Kasumi-1 (cell line): ENCODE results near the gene CNKSR1.

ENCODE experiments used
- DNase-seq, 2 experiments: peaks; one replicate each; lab custom pipeline; 2025; lab: John Stamatoyannopoulos, UW

The CNKSR1 gene, protein sequence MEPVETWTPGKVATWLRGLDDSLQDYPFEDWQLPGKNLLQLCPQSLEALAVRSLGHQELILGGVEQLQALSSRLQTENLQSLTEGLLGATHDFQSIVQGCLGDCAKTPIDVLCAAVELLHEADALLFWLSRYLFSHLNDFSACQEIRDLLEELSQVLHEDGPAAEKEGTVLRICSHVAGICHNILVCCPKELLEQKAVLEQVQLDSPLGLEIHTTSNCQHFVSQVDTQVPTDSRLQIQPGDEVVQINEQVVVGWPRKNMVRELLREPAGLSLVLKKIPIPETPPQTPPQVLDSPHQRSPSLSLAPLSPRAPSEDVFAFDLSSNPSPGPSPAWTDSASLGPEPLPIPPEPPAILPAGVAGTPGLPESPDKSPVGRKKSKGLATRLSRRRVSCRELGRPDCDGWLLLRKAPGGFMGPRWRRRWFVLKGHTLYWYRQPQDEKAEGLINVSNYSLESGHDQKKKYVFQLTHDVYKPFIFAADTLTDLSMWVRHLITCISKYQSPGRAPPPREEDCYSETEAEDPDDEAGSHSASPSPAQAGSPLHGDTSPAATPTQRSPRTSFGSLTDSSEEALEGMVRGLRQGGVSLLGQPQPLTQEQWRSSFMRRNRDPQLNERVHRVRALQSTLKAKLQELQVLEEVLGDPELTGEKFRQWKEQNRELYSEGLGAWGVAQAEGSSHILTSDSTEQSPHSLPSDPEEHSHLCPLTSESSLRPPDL

DNA sequence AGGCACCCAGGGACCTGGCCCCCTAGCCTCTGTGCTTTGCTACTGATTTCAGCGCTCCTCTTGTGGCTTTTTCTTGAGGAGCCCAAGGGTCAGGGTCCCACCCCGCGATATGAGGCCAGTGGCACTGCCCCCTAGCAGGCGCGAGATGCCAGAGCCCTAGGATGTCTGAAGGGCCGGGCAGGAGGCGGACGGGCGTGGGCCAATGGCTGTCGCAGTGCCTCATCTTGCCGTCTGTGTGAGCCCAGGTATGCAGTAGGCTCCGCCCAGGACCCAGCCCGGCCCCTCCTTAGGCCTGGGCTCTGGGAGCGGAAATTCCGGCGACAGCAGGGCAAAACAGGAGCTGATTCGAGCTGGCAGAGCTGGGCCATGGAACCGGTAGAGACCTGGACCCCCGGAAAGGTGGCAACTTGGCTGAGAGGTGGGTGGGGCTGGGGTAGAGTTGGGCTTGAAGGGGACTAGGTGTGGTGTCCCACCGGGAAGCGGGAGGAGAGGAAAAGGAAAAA, at the start of gene CNKSR1:
Gene CNKSR1 (plus strand): TSS at position 310 of the 503 bp plus-strand sequence. CDS start 57 bp downstream, at position 367.
- DNase-seq: no peak

DNA sequence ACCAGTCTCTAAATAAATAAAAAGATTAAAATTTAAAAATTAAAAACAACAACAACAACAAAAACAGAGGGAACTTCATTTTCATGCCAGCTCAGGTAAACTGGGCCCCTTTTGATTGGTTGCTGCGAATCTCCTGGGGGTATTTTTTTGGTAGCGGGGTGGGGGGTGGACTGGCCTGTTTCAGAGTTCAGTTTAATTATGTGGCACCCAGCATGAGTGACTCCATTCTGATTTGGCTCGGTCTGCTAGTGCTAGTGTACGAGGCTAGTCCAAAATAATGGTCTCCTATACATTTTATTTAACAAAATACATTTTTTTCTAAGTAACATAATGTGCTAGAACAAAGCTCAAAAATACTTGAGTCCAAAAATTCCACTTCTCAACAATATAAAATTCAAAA, 47.5 kb upstream of the CNKSR1 start:
- no peak for DNase-seq

DNA sequence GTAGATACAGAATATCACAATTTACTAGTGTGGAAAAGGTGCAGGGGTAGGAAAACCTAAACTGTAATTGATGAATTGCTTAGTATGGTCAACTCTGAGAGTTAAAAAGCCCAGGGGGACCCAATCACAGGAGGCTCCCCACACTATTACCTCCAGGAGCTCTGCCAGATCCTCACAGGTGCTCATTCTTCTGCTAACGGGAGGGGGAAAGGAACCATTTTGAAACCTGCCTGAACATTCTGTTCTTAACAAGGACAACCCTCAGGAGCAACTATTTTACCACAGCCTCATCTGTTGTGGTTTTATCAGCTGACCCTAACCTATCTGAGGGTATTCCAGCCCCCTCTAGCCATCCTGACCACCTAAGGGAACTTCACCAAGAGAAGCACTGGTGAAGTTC, 46.6 kb upstream of the CNKSR1 start:
- DNase-seq: no peak

DNA sequence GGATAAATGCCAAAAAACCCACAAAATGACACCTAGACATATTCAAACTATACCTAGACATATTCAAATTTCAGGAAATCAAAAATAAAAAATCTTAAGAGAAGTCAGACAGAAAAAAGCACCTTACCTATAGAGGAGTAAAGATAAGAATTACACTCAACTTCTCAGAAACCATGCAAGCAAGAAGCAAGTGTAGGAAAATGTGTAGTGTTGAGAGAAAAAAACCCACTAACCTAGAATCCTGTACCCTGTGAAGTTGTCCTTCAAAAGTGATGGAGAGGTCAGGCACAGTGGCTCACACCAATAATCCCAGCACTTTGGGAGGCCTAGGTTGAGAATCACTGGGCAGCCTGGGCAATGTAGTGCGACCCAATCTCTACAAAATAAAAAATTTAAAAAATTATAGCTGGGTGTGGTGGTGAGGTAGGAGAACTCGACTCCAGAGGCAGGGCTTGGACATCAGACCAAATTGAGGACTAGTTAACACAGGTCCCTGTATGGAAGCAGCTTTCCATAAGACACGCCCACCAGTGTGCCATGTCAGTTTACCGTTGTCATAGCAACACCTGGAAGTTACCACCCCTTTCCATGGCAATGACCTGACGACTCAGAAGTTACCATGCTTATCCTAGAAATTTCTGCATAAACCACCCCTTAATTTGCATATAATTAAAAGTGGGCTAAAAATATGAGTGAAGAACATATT, 45.0 kb upstream of the CNKSR1 start:
- DNase-seq: no peak

DNA sequence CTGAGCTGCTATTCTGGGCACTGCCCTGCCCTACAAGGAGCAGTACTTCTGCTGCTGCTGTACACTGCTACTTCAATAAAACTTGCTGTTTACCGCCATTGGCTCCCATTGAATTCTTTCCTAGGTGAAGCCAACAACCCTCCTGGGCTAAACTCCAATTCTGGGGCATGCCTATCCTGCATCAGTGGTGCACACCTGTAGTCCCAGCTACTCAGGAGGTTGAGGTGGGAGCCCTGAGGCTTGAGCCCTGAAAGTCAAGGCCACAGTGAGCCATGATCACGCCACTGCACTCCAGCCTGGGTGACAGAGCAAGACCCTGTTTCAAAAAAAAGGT, 44.5 kb upstream of the CNKSR1 start:
- DNase-seq: no peak

DNA sequence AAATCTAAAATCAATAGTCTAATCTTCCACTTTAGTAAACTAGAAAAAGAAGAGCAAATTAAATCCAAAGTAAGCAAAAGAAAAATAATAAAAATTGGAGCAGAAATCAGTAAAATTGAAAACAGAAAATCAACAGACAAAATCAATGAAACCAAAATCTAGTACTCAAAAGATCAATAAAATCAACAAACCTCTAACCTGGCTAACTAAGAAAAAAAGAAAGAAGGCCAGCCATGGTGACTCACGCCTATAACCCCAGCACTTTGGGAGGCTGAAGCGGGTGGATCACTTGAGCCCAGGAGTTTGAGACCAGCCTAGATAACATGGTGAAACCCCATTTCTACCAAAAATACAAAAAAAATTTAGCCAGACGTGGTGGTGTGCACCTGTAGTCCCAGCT, 42.8 kb upstream of the CNKSR1 start:
- no peak for DNase-seq

DNA sequence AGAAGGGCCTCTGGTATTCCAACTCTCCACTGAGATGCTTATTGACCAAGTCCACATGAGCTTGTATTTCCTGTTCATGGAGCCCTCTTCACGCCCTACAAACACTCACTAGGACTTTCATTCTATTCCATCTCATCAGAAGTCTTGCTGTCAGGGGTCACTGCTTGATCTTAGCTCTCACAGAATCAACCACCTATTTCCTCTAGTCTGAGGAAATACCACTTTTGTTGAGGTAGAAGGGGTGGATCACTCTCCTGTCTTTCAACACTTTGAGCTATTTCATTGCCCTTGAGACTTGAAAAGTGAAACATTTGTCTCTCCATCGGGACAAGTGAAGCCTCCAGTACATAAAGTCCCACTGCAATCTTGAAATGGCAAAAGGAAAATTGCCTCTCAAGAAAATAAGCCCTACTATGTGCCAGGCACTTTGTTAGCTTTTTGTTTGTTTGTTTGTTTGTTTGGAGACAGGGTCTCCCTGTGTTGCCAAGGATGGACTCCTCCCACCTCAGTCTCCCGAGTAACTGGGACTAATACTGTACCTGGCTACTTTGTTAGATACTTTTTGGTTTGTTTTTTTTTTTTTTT, 38.2 kb upstream of the CNKSR1 start:
- DNase-seq: no peak

DNA sequence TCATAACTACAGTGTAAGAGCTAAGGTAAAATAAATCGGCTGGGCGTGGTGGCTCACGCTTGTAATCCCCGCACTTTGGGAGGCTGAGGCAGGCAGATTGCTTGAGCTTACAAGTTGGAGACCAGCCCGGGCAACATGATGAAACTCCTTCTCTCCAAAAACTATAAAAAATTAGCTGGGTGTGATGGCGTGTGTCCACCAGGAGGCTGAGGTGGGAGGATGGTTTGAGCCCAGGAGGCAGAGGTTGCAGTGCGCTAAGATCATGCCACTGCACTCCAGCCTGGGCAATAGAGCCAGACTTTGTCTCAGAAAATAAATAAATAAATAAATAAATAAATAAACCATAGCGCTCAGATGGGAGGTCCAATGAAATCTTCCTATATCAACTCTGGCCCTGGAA, 35.1 kb upstream of the CNKSR1 start:
- no peak for DNase-seq

DNA sequence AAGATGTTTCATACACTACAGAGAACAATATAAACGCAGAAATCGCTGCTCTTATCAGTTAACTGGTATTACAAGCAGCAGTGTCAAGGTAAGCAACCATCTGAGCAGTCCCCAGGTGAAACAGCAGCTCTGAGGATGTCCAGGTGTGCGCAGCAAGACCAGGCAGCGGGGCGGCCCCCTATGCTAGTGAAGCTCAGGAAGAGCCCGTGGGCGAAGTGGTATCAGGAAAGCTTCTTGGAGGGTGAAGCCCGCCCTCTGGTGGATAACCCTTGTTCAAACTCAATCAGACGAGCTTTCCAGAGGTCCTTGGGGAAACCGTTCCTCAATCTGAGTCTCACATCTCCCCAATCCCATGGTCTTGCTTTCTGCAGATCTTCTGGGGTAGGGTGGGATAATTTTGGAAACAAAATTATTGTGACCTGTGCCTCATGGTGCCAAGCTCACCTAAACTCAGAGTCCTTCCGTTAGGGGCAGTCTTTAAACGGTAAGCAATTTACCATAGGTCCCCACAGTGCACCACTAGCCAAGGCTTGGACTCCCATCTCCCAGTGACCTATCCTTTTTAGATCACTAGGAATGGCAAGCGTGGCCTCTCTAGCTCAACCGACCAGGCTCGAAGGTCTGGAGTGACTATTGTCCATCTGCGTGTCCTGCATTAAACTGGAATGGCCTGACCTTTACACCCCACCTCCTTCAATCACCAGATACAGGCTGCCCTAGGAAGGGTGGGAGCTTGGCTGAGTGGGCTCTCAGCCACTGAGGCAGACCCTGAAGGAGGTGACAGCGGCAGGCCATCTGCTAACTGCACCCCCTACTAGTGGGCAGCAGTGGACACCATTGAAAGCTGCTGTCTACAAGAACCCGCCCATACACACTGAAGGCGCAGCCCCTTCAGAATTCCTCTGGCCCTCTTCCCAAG, 32.0 kb upstream of the CNKSR1 start:
- peak; percentile 80 to 85 for DNase-seq

DNA sequence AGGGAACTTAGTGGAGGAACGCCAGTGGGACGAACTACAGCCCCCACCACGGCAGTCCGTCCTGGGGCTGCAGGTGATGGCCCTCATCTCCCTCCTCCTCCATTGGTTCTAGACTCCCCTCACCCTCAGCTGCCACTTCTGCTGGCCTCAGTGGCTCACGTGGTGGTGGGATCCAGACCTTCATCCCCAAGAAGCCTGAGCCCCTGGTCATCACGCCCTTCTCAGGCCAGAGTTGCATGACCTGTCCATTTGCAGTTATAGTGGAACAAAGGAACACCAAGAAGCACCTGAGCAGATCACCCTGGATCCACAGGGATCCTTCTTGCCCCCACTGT, 31.4 kb upstream of the CNKSR1 start:
- no peak for DNase-seq

DNA sequence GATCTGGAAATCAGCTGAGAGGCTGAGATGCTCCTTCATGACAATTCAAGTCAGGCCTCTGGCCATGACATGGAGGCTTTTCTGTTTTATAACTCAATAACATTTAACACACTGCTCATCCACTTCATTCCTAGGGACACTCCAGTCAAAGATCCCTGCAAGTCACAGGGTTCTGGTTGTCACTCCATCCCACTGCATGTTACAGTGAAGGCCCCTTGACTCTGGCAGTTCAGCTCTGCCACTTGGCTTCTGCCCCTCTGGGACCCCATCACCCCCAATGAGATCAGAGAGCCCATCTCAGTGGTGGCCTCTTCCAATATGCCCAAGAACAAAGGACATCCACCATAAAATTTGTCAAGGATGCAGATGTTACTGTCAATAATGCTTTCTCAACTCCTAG, 28.4 kb upstream of the CNKSR1 start:
- DNase-seq: no peak

DNA sequence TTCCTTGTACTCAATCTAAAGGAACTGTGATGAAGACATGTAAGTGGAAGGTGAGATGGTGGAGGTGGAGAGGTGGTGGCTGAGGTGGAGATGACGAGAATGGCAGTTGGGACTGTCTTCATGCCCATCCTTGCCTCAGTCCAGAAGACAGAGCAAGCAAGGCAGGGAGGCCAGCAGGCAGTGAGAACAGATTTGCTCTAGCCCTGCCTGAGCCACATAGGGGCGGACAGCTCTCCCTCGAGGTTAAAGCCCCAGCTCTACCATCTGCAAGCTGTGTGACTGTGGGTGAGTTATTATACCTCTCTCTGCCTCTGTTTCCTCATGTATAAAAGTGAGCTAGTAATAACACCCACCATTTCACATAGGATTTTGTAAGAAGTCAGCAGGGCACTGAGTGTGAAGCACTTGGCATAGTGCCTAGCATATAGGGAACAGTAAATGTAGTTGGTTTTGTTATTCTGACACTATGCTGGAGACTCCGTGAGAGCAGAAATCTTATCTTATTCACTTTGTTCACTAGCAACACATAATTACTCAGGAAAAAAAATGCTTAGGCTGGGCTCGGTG, 23.2 kb upstream of the CNKSR1 start:
- no peak for DNase-seq

DNA sequence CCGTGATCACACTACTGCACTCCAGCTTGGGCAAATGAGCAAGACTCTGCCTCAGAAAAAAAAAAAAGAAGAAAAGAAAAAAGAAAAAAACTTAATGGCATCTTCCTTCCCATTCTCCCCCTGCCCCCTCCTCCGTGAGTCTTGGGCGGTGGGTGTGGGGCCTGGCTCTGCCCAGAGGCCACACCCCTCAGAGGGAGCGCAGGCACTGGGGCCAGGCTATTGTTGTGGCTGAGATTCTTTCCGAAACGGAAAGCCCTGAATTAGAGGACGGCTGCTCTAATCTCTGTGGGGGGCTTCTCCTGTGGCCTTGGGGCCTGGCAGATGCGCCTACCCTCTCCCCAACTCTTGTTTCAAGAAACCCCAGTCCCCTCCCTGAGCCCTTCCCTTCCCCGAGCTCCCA, 22.5 kb upstream of the CNKSR1 start:
- no peak for DNase-seq

DNA sequence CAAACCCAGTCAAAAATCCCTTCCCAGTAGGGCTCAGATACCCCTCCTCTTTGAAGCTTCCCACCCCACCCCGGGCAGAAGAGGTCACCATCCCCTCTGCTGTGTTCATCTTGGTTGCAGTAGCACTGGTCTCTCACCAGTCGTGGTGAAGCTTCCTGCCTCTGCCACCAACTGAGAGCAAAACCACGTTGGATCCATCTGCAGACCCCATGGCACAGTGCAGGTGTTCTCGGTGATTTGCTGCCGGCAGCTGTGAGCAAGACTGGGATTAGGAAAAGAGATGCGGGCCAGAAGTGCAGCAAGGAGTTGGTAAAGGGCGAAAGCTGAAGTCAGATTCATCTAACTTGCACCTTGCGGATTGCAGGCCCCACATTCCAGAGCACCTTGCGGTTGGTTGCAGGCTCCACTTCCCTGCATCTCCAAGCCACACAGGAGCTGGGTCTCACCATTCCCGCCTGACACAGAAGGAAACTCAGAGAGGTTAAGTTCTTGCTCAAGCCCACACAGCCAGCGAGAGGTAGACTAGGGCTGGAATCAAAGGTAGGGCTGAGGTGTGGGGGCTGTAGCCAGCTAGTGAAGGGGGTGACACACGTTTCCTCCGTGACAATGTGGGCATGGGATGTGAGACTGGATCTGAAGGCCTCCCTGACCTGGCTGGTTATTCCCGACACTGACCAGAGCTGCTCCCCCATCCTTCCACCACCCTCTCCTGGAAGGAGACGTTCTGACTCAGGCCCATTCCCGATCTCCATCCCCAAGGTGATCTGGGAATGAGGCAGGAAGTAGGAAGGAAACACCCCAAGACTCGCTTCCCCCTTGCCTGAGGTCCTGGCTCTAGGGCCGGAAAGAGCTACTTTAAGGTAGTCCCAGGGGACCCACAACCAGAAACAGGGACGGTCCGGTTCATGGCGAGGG, 21.7 kb upstream of the CNKSR1 start:
- DNase-seq: no peak

DNA sequence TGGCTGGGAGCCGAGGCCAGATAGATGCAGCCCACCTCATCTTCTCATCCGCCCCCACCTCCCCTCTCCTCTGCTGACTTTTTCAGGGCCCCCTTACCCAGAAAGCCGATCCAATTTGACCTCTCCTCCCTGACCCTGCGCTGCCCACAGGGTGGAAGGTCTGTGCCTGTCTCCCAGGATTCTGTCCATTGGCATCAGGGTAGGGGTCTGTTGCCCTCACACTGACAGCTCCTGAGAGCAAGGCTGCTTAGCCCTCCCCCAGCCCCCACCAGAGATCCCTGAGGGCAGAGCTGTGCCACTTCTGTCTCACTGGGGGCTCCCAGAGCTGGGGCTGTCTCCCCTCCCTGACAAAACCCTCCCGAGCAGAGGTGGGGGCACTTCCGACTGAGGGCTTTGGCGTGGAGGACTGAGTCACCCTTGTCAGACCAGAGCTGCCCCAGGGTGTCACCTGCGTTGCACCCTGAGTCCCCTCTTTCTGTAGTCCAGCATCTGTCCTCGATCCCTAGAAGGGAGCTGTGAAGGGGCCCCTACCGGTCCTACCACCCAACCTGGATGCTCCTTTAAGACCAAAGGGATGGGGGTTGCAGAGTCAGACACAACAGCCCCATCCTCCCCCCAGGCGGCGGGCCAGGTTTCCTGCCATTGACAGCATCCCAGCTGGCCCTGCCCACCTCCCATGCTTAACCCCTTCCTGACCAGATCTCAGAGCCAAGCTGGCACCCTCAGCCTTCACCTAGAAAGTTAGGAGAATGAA, 20.8 kb upstream of the CNKSR1 start:
- DNase-seq: peak in 1 of 2 experiments; percentile 14

DNA sequence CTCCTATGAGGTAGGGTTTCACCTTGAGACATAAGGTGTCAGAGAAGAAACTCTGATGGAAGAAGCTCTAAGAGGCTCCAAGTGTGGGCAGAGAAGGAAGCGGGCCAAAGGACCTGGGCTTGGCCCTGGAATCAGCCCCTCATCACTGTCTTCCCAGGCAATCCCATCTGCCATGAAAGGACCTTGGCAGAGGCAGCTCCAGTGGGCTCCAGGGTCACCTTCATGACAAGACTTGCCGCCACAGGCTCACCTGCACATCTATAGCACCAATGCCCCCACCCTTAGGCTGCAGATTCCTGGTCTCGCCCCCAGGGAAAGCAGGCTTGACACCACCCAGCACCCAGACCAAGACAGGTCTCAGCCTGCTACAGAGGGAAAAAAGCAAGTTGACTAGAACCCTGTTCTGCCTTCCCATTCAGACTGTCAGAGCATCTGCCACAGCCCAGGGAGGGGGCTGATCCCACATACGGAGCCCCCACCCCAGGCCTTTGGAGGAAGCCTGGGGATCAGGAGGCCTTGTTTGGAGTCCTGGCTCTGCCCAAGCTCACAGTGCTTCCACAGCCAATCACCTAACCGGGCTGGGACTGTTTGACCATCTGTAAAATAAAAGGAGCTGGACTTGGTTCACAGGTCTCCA, 18.9 kb upstream of the CNKSR1 start:
- DNase-seq: no peak

DNA sequence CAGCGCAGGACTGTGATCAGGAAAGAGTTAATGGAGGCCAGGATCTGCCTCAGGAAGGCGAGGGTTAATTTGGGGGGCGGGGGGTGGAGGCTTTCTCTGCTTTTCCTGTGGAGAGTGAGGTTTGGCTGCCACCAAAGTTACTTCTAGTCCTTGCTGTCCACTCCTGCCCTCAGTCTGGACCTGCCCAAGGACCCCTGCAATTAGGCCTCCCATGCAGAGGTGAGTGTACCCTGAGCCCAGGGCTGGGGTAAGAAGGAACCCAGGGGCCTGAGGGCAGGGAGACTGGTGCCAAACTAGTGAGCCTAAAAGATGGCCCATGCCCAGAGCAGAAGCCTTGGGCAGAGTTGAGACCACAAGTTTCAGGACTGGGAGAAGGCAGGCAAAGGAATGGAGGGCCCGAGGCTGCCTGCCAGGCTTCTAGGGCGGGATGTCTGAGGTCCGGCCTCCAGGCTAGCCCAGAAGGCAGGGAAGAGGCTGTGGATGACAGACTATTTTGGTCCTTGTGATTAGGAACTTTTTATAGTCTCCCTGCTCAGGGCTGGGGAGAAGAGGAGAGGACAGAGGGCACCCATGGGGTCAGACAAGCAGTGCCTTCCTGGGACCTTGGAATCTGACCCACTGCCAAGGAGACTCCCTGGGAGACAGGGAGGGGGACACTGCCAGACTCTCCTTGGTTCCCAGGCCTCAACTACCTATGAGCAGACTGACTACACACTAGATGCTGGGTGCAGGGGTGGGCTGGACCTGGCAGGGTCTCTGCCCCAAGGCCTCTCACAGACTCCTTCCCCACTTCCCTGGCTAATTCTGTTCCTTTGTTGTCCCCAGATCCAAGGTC, 18.2 kb upstream of the CNKSR1 start, which contains the start of gene FAM110D:
Gene FAM110D (plus strand): TSS at position 172 of the 835 bp plus-strand sequence. CDS start 2,213 bp downstream, outside the sequence.
- DNase-seq: no peak

DNA sequence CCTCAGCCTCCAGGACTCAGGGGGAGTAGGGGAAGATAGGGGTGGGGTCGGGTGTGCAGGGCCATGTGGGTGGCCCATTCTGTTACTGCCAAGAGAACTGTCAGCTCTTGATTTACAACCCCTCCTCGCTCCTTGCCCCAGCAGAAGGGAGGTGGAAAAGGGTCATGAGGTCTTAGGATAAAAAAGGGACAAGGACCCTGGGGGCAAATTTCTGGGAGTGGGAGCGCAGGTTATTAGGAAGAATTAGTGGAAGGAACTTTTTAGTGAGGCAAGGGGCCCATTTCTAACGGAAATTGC, 17.6 kb upstream of the CNKSR1 start:
- DNase-seq: no peak
